Endothelial cell of umbilical vein (primary cell): ENCODE data around the gene CDX1. TPM values are rescaled to one million over a fixed set of nuclear protein-coding genes. Genes with fewer than 3 reads are reported as not detected.

Experiments used
- BruUV-seq: library from RNA; stranded (reverse); fragments of 400-500 nt; replicated peaks from 2 replicates; lab custom pipeline; 2021; lab: Mats Ljungman, UMichigan
- CTCF ChIA-PET: fragments of 300-600, 350-600 bp; sonication (Branson Sonifier 250); formaldehyde crosslinking; loops from one replicate; lab custom pipeline; 2021; ENCODE audit warnings: antibody characterized with exemption, inconsistent platforms; lab: Charles Lee
- POLR2A ChIA-PET: fragments of 300-600, 350-600 bp; sonication (Branson Sonifier 250); formaldehyde crosslinking; loops from one replicate; lab custom pipeline; 2021; ENCODE audit warnings: antibody characterized with exemption, inconsistent platforms; lab: Charles Lee
- DNase-seq: peaks from one replicate; pipeline ENCODE4 v3.0.0-alpha.2; 2011; ENCODE audit warnings: low read depth, low spot score
- FAIRE-seq: peaks from 2 replicates; lab custom pipeline; 2011; peaks lifted over from hg19 to GRCh38; lab: Jason Lieb, UNC
- H2AFZ ChIP-seq: 2 replicates; pipeline ENCODE4 v1.6.0; 2012; ENCODE audit warnings: low read depth, low read length, control low read depth, inconsistent platforms
- H3K27ac ChIP-seq: 2 replicates; pipeline ENCODE4 v1.5.1; 2011; ENCODE audit warnings: low read depth, mild to moderate bottlenecking, control low read depth, low read length, moderate library complexity; ENCODE audit not compliant: insufficient read depth
- H3K27me3 ChIP-seq, 2 experiments: 2 replicates each; pipeline versions ENCODE4 v1.6.0 to v1.6.1; 2011; ENCODE audit warnings: low read length in 2 of 2, mixed read lengths in 1 of 2; ENCODE audit not compliant: control insufficient read depth in 2 of 2, insufficient read depth in 2 of 2
- H3K36me3 ChIP-seq, 2 experiments: 2 replicates in 1 of 2; 3 replicates in 1 of 2; pipeline ENCODE4 v1.5.1; 2011; ENCODE audit warnings: low read length in 2 of 2, mild to moderate bottlenecking in 1 of 2, moderate library complexity in 1 of 2; ENCODE audit not compliant: control insufficient read depth in 2 of 2, insufficient read depth in 2 of 2; ENCODE audit errors: extremely low read depth in 1 of 2
- H3K4me1 ChIP-seq: 3 replicates; pipeline ENCODE4 v1.5.1; 2011; ENCODE audit warnings: mild to moderate bottlenecking, low read length; ENCODE audit not compliant: control insufficient read depth, insufficient read depth; ENCODE audit errors: extremely low read depth
- H3K4me2 ChIP-seq: 2 replicates; pipeline ENCODE4 v1.6.1; 2011; ENCODE audit warnings: low read length, control low read depth, mixed read lengths; ENCODE audit not compliant: insufficient read depth
- H3K4me3 ChIP-seq, 3 experiments: fragments of 200-600 bp in 1 of 3; sonication (generic), shearing (Covaris generic) in 1 of 3; replicated peaks in 1 of 3; 2 replicates each; pipeline ENCODE4 v1.5.1; 2011 to 2016; ENCODE audit warnings: control low read depth in 3 of 3, low read length in 3 of 3, mild to moderate bottlenecking in 2 of 3, inconsistent platforms in 1 of 3, low read depth in 1 of 3, moderate library complexity in 1 of 3; ENCODE audit not compliant: insufficient read depth in 1 of 3
- H3K79me2 ChIP-seq: 2 replicates; pipeline ENCODE4 v1.6.0; 2012; ENCODE audit warnings: low read length, inconsistent platforms; ENCODE audit not compliant: control insufficient read depth, insufficient read depth
- H3K9ac ChIP-seq: replicated peaks from 2 replicates; pipeline ENCODE3; 2011; ENCODE audit warnings: low read length, control low read depth; ENCODE audit not compliant: insufficient read depth; ENCODE audit errors: extremely low read depth
- H3K9me1 ChIP-seq: replicated peaks from 3 replicates; pipeline ENCODE4 v1.6.0; 2011; ENCODE audit warnings: mild to moderate bottlenecking, low read length; ENCODE audit not compliant: control insufficient read depth, insufficient read depth; ENCODE audit errors: extremely low read depth
- H3K9me3 ChIP-seq: replicated peaks from 2 replicates; pipeline ENCODE4 v1.5.1; 2012; ENCODE audit warnings: low read length, inconsistent platforms; ENCODE audit not compliant: control insufficient read depth, insufficient read depth
- H4K20me1 ChIP-seq: replicated peaks from 2 replicates; pipeline ENCODE3; 2011; ENCODE audit warnings: mild to moderate bottlenecking, low read length; ENCODE audit not compliant: control insufficient read depth, insufficient read depth; ENCODE audit errors: extremely low read depth
- CTCF ChIP-seq, 2 donors: IDR thresholded peaks; 1 replicate in 1 of 2; 2 replicates in 1 of 2; pipeline ENCODE4 v1.5.1; 2011; ENCODE audit warnings: low read length in 2 of 2, mild to moderate bottlenecking in 2 of 2, moderate library complexity in 2 of 2, control low read depth in 1 of 2, inconsistent platforms in 1 of 2, low read depth in 1 of 2; ENCODE audit not compliant: insufficient read depth in 1 of 2; ENCODE audit errors: extremely low read depth in 1 of 2
- EZH2 ChIP-seq: IDR thresholded peaks from 2 replicates; pipeline ENCODE4 v1.6.1; 2012; ENCODE audit warnings: borderline replicate concordance, low read depth, mild to moderate bottlenecking, moderate library complexity, low read length, inconsistent platforms; ENCODE audit not compliant: severe bottlenecking
- FOS ChIP-seq: IDR thresholded peaks from 2 replicates; pipeline ENCODE4 v1.6.1; 2011; ENCODE audit warnings: mild to moderate bottlenecking, low read length, moderate library complexity, borderline replicate concordance; ENCODE audit not compliant: insufficient read depth
- GATA2 ChIP-seq: IDR thresholded peaks from 2 replicates; pipeline ENCODE4 v1.7.0; 2011; ENCODE audit warnings: low read depth, mild to moderate bottlenecking, moderate library complexity, mixed read lengths, low read length; ENCODE audit not compliant: insufficient read length, insufficient read depth
- JUN ChIP-seq: IDR thresholded peaks from 2 replicates; pipeline ENCODE4 v1.6.1; 2011; ENCODE audit warnings: borderline replicate concordance, low read depth; ENCODE audit not compliant: insufficient read length, insufficient read depth
- MYC ChIP-seq: IDR thresholded peaks from one replicate; pipeline ENCODE4 v1.6.1; 2011; ENCODE audit warnings: mild to moderate bottlenecking, low read depth, low read length
- POLR2A ChIP-seq: IDR thresholded peaks from 2 replicates; pipeline ENCODE4 v1.6.1; 2012; ENCODE audit warnings: low read depth, mild to moderate bottlenecking, control low read depth, low read length
- POLR2AphosphoS5 ChIP-seq: IDR thresholded peaks from 2 replicates; pipeline ENCODE4 v1.6.1; 2012; ENCODE audit warnings: low read depth, mild to moderate bottlenecking, control low read depth, low read length, moderate library complexity; ENCODE audit not compliant: insufficient read depth
- dilution Hi-C: fragments of 300-500 bp; cut with MboI; formaldehyde crosslinking; loops from one replicate; pipeline ENCODE4 v1.15.0; 2019; ENCODE audit warnings: low sequenced_read_pairs; ENCODE audit not compliant: extremely low pct_ligation_motif_present
- intact Hi-C: fragments of 100-400 bp; cut with micrococcal nuclease; formaldehyde crosslinking; loops from one replicate; pipeline ENCODE4 v1.10.0; 2022
- polyA plus RNA-seq, 4 experiments: library from polyadenylated mRNA; depleted of rRNA in 3 of 4; stranded (reverse) in 3 of 4; unstranded in 1 of 4; fragments of >200 nt; gene quantifications; 2 replicates each; pipeline versions ENCODE4 v1.2.1 to v1.2.3, GENCODE V29; 2011 to 2012; ENCODE audit warnings: missing spikeins in 1 of 4
- total RNA-seq: library from RNA; stranded (reverse); gene quantifications from 2 replicates; pipeline ENCODE4 v1.2.3, GENCODE V29; 2021
- TF ChIP-seq, protein P1 (sequence below): IDR thresholded peaks from 2 replicates; pipeline ENCODE4 v1.6.1; 2011; ENCODE audit not compliant: insufficient read depth, insufficient read length

The CDX1 gene
- total and polyA plus RNA-seq, 2 donors (not counting 3 experiments of a cell fraction or from before 2014, with no cell fraction given): not detected

DNA sequence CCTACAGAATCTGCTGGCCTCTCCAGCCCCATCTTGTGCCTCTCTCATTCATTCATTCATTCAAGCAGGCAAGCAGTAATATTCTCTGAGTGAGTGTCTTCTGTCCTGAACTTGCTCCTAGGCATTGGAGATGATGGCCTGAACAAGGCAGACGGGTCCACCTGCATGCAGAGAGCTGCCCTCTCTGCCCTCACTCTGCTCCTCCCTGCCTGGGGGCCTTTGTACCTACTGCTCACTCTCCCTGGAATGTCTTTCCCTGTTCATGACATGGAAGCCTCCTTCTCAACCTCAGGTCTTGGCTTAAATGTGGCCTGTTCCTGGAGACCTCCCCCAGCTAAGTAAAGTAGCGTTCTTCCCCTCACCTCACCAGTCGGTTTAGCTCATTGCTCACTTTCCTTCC, 6.6 kb downstream of the CDX1 start:
- H2AFZ ChIP-seq: no peak overlapping the region
- H3K27me3 ChIP-seq: peaks cover 25 to 29% of the 10 kb centered on the region in 2 experiments
- TF ChIP-seq MYC: no peak
- no peak for TF ChIP-seq JUN
- no peak for TF ChIP-seq EZH2
- TF ChIP-seq, protein P1, sequence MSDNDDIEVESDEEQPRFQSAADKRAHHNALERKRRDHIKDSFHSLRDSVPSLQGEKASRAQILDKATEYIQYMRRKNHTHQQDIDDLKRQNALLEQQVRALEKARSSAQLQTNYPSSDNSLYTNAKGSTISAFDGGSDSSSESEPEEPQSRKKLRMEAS: no peak
- no peak for TF ChIP-seq POLR2AphosphoS5
- no peak for TF ChIP-seq CTCF (IDR thresholded peaks at IDR 0.05; ENCODE audit: extremely low read depth in 1 of 2, insufficient read depth in 1 of 2, low read depth in 1 of 2, low read length in 2 of 2)
- TF ChIP-seq FOS: no peak
- TF ChIP-seq GATA2: no peak
- no peak for TF ChIP-seq POLR2A
- BruUV-seq: no TSS peak
- dilution Hi-C loops (no loop called here), intact Hi-C loops (no loop called here)
- no peaks in the 10 kb centered on the region for H3K4me1 ChIP-seq
- ChIA-PET CTCF (interaction anchor here (0.6 to 2.1 kb wide), 9 partner anchors 9 to 344 kb away, joined by 3 to 10 read pairs (median 3); no protein-coding TSS in a partner anchor), POLR2A (no interaction called here)
- no peak overlapping the region for H3K4me2 ChIP-seq
- H3K36me3 ChIP-seq: no peaks in the 10 kb centered on the region
- H3K9ac ChIP-seq: no peak overlapping the region
- no peak overlapping the region for H3K4me3 ChIP-seq
- no peaks in the 10 kb centered on the region for H4K20me1 ChIP-seq
- DNase-seq: no peak
- no peaks in the 10 kb centered on the region for H3K9me3 ChIP-seq
- H3K27ac ChIP-seq: no peak overlapping the region
- no peaks in the 10 kb centered on the region for H3K79me2 ChIP-seq
- peak; percentile 28 for FAIRE-seq
- no peaks in the 10 kb centered on the region for H3K9me1 ChIP-seq
